K562 (cell line): Measurements from ENCODE around the gene KIF25. TPM values are rescaled to one million over a fixed set of nuclear protein-coding genes. Genes with fewer than 3 reads are reported as not detected.

Experiments used
- ATAC-seq: fragments of 200-7000 bp; cut with Tn5 transposase; 3 replicates; pipeline ENCODE4 v1.9.1; 2020; ENCODE audit warnings: moderate library complexity
- BruUV-seq: library from RNA; stranded (reverse); fragments of 400-500 nt; replicated peaks from 2 replicates; lab custom pipeline; 2021; lab: Mats Ljungman, UMichigan
- CTCF ChIA-PET: fragments of 300-600 bp; formaldehyde crosslinking; extraction: SDS; loops from one replicate; lab custom pipeline; 2021; ENCODE audit warnings: low intra/inter-chr PET ratio; lab: Yijun Ruan, JAX
- POLR2A ChIA-PET: fragments of 300-600, 350-650 bp; sonication (Branson Sonifier 250); formaldehyde crosslinking; extraction: SDS; loops from one replicate; lab custom pipeline; 2021; ENCODE audit warnings: antibody characterized with exemption, inconsistent platforms; lab: Yijun Ruan, JAX
- DNase-seq, 4 experiments: peaks; one replicate each; pipeline versions ENCODE4 v3.0.0 to v3.0.0-alpha.2; 2011 to 2018; ENCODE audit warnings: low spot score in 3 of 4, mixed read lengths in 3 of 4; ENCODE audit errors: extremely low read depth in 1 of 4
- FAIRE-seq: peaks from 2 replicates; lab custom pipeline; 2011; peaks lifted over from hg19 to GRCh38; lab: Jason Lieb, UNC
- H2AFZ ChIP-seq: 2 replicates; pipeline ENCODE4 v1.6.0; 2011; ENCODE audit warnings: low read depth, low read length, control low read depth, inconsistent platforms
- H3K27ac ChIP-seq: fragments of 200-600 bp; 3 replicates; pipeline ENCODE4 v1.8.0; 2011; ENCODE audit warnings: low read depth, mild to moderate bottlenecking, control low read depth, inconsistent platforms, low read length, moderate library complexity, mixed read lengths; ENCODE audit errors: extremely low read depth
- H3K27me3 ChIP-seq, 2 experiments: fragments of 300-600 bp in 1 of 2; 2 replicates in 1 of 2; 3 replicates in 1 of 2; pipeline versions ENCODE4 v1.6.0 to v1.8.0; 2011; ENCODE audit warnings: inconsistent platforms in 2 of 2, low read length in 2 of 2, mild to moderate bottlenecking in 1 of 2, mixed read lengths in 1 of 2, moderate library complexity in 1 of 2; ENCODE audit not compliant: control insufficient read depth in 2 of 2, insufficient read depth in 2 of 2
- H3K36me3 ChIP-seq: fragments of 300-600 bp; 3 replicates; pipeline ENCODE4 v1.8.0; 2011; ENCODE audit warnings: mild to moderate bottlenecking, low read length, inconsistent platforms; ENCODE audit not compliant: control insufficient read depth, insufficient read depth
- H3K4me1 ChIP-seq, 2 experiments: fragments of 200-600 bp in 1 of 2; replicated peaks in 1 of 2; 2 replicates in 1 of 2; 3 replicates in 1 of 2; pipeline versions ENCODE4 v1.5.1 to v1.8.0; 2011; ENCODE audit warnings: inconsistent platforms in 2 of 2, low read length in 2 of 2, mild to moderate bottlenecking in 1 of 2, mixed read lengths in 1 of 2, moderate library complexity in 1 of 2; ENCODE audit not compliant: control insufficient read depth in 2 of 2, insufficient read depth in 2 of 2
- H3K4me2 ChIP-seq: 2 replicates; pipeline ENCODE4 v1.6.1; 2011; ENCODE audit warnings: low read length, control low read depth, inconsistent platforms, mixed read lengths; ENCODE audit not compliant: insufficient read depth
- H3K4me3 ChIP-seq: fragments of 200-600 bp; sonication (generic), shearing (Covaris generic); 2 replicates; pipeline ENCODE4 v1.5.1; 2016; ENCODE audit warnings: control low read depth, inconsistent platforms
- H3K79me2 ChIP-seq: fragments of 200-600 bp; 3 replicates; pipeline ENCODE4 v1.8.0; 2011; ENCODE audit warnings: low read length, inconsistent platforms; ENCODE audit not compliant: control insufficient read depth, insufficient read depth
- H3K9ac ChIP-seq, 2 experiments: 2 replicates each; pipeline versions ENCODE4 v1.6.0 to v1.6.1; 2011; ENCODE audit warnings: low read depth in 2 of 2, low read length in 2 of 2, control low read depth in 1 of 2, inconsistent platforms in 1 of 2, mild to moderate bottlenecking in 1 of 2, mixed read lengths in 1 of 2; ENCODE audit not compliant: insufficient read depth in 1 of 2
- H3K9me1 ChIP-seq: one replicate; pipeline ENCODE4 v1.6.0; 2011; ENCODE audit warnings: inconsistent platforms, mild to moderate bottlenecking, low read length, moderate library complexity; ENCODE audit not compliant: control insufficient read depth, insufficient read depth
- H3K9me3 ChIP-seq: replicated peaks from 2 replicates; pipeline ENCODE4 v1.5.1; 2011; ENCODE audit warnings: low read depth, low read length, inconsistent platforms; ENCODE audit not compliant: control insufficient read depth, insufficient read depth
- H4K20me1 ChIP-seq: replicated peaks from 2 replicates; pipeline ENCODE4 v1.6.1; 2011; ENCODE audit warnings: low read length, inconsistent platforms, mixed read lengths; ENCODE audit not compliant: control insufficient read depth, insufficient read depth
- AFF4 ChIP-seq: sonication (generic); formaldehyde crosslinking; IDR thresholded peaks from 2 replicates; pipeline ENCODE4 v1.8.0; 2023; ENCODE audit warnings: mild to moderate bottlenecking, missing genetic modification reagents
- E4F1 ChIP-seq: fragments of 250-450 bp; sonication (Bioruptor Pico); IDR thresholded peaks from 2 replicates; pipeline ENCODE4 v1.5.0; 2021; ENCODE audit warnings: mild to moderate bottlenecking, borderline replicate concordance
- FOXM1 ChIP-seq, 2 experiments: fragments of 450-650 bp in 1 of 2; sonication (generic) in 1 of 2; formaldehyde crosslinking in 1 of 2; IDR thresholded peaks; 2 replicates each; pipeline versions ENCODE4 v1.6.1 to v1.9.0; 2017 to 2022; ENCODE audit warnings: low read depth in 2 of 2, mild to moderate bottlenecking in 2 of 2, missing genetic modification reagents in 1 of 2, moderate library complexity in 1 of 2
- GATAD2A ChIP-seq: fragments of 450-650 bp; IDR thresholded peaks from 2 replicates; pipeline ENCODE4 v1.6.1; 2017
- KDM1A ChIP-seq, 2 experiments: fragments of 450-650 bp; IDR thresholded peaks; 2 replicates each; pipeline ENCODE4 v1.6.1; 2016; ENCODE audit warnings: mild to moderate bottlenecking in 2 of 2
- NR0B1 ChIP-seq: fragments of 450-650 bp; IDR thresholded peaks from one replicate; pipeline ENCODE4 v1.6.1; 2018; ENCODE audit warnings: mild to moderate bottlenecking, moderate library complexity; ENCODE audit not compliant: partially characterized antibody
- RFX5 ChIP-seq: IDR thresholded peaks from 2 replicates; pipeline ENCODE4 v1.6.1; 2011; ENCODE audit warnings: low read depth, mild to moderate bottlenecking, improper control_type of control experiment, low read length
- RNF2 ChIP-seq: sonication (generic); IDR thresholded peaks from 2 replicates; pipeline ENCODE4 v1.6.1; 2016
- SRSF7 ChIP-seq: fragments of 200-400 bp; formaldehyde crosslinking; optimal IDR thresholded peaks from 2 replicates; pipeline ENCODE3; 2017; ENCODE audit warnings: mild to moderate bottlenecking, low read depth, low read length
- TRIM24 ChIP-seq, 2 experiments: fragments of 450-650 bp; IDR thresholded peaks; 2 replicates each; pipeline ENCODE4 v1.6.1; 2016
- ZEB2 ChIP-seq: fragments of 450-650 bp; IDR thresholded peaks from 2 replicates; pipeline ENCODE4 v1.6.1; 2016
- ZFP91 ChIP-seq: sonication (generic); formaldehyde crosslinking; IDR thresholded peaks from 2 replicates; pipeline ENCODE4 v1.8.0; 2022; ENCODE audit warnings: mild to moderate bottlenecking, missing genetic modification reagents
- ZNF324 ChIP-seq: fragments of 250-450 bp; sonication (Bioruptor Pico); IDR thresholded peaks from 2 replicates; pipeline ENCODE4 v1.4.0; 2020; ENCODE audit warnings: mild to moderate bottlenecking
- ZNF384 ChIP-seq: IDR thresholded peaks from 2 replicates; pipeline ENCODE4 v1.6.1; 2012; ENCODE audit warnings: low read depth, low read length, improper control_type of control experiment
- ZNF507 ChIP-seq: conservative IDR thresholded peaks from 2 replicates; pipeline ENCODE4 v1.6.1; 2017; ENCODE audit warnings: missing genetic modification characterization, missing compliant biosample characterization
- ZSCAN29 ChIP-seq: fragments of 450-650 bp; IDR thresholded peaks from 2 replicates; pipeline ENCODE4 v1.6.1; 2017
- WGBS: fragments of 100-300 bp; shearing (Covaris generic); methylation state at CpG from one replicate; pipeline ENCODE4 v1.1.6; 2016; ENCODE audit warnings: low coverage, mixed read lengths; ENCODE audit not compliant: insufficient coverage; ENCODE audit errors: missing lambda C conversion rate; 5-methylcytosine and 5-hydroxymethylcytosine counted together
- in situ Hi-C: fragments of 300-500 bp; cut with MboI; formaldehyde crosslinking; loops from 4 replicates; pipeline ENCODE4 v1.15.0; 2018; ENCODE audit warnings: inconsistent platforms, mixed read lengths
- intact Hi-C: fragments of 100-400 bp; cut with micrococcal nuclease; formaldehyde crosslinking; loops from 2 replicates; pipeline ENCODE4 v1.14.2; 2022
- polyA plus RNA-seq, 8 experiments: library from polyadenylated mRNA; depleted of rRNA in 4 of 8; stranded (reverse) in 5 of 8; unstranded in 3 of 8; fragments of >200 nt; fragmentation: Nextera tagmentation in 2 of 8; fragmentation: Illumina TruSeq in 1 of 8; extraction: Ambion mirVana in 2 of 8; extraction: Trizol in 1 of 8; gene quantifications; 2 replicates each; pipeline versions ENCODE4 v1.2.1 to v1.2.3, GENCODE V29; 2011 to 2014; ENCODE audit warnings: inconsistent platforms in 1 of 8, missing spikeins in 1 of 8
- total RNA-seq, 7 experiments: library from RNA; depleted of rRNA in 6 of 7; stranded (reverse); fragments of >200 nt in 6 of 7; fragmentation: Illumina TruSeq in 2 of 7; extraction: Trizol in 2 of 7; gene quantifications; 2 replicates each; pipeline versions ENCODE4 v1.2.1 to v1.2.3, GENCODE V29; 2011 to 2021; ENCODE audit warnings: low replicate concordance in 1 of 7

The KIF25 gene
- total and polyA plus RNA-seq, 9 of the 15 experiments (the other 6 are each of a cell fraction or from before 2014, with no cell fraction given): 0.04 to 0.49 (median 0.23) TPM; not detected in 5

- FAIRE-seq (no peak), DNase-seq (no peak), ATAC-seq (no peak)
- H3K4me1 ChIP-seq: peaks cover 0 to 19% of the 10 kb centered on the region in 2 experiments; a peak in 2 of 5 replicates
- H4K20me1 ChIP-seq: peaks cover 32% of the 10 kb centered on the region
- H3K9ac ChIP-seq: no peak overlapping the region
- no TSS peak for BruUV-seq
- no peak overlapping the region for H2AFZ ChIP-seq
- H3K36me3 ChIP-seq: no peaks in the 10 kb centered on the region
- H3K9me1 ChIP-seq: no peaks in the 10 kb centered on the region
- 9% methylated on average over 8 of the region's 8 CpGs for WGBS
- CTCF ChIA-PET: no interaction called here
- POLR2A ChIA-PET: interaction anchor here (0.6 kb wide), 1 partner anchor 60 kb away, joined by 3 read pairs; no protein-coding TSS in a partner anchor
- in situ Hi-C loops (no loop called here), intact Hi-C loops (no loop called here)
- peaks cover 74 to 95% of the 10 kb centered on the region in 2 experiments for H3K27me3 ChIP-seq
- H3K9me3 ChIP-seq: no peaks in the 10 kb centered on the region
- H3K4me2 ChIP-seq: no peak overlapping the region
- no peaks in the 10 kb centered on the region for H3K79me2 ChIP-seq
- H3K4me3 ChIP-seq: no peak overlapping the region
- H3K27ac ChIP-seq: no peak overlapping the region
- no peak for TF ChIP-seq TRIM24 (IDR thresholded peaks at IDR 0.05)
- TF ChIP-seq ZNF384: no peak
- no peak for TF ChIP-seq RFX5
- TF ChIP-seq ZFP91: no peak
- TF ChIP-seq SRSF7: no peak
- no peak for TF ChIP-seq KDM1A (IDR thresholded peaks at IDR 0.05)
- TF ChIP-seq RNF2: no peak
- no peak for TF ChIP-seq GATAD2A
- TF ChIP-seq AFF4 (CRISPR knock-in tag): no peak
- TF ChIP-seq FOXM1 (IDR thresholded peaks at IDR 0.05; ENCODE audit: low read depth): no peak
- TF ChIP-seq FOXM1 (CRISPR knock-in tag; IDR thresholded peaks at IDR 0.05; ENCODE audit: low read depth): no peak
- TF ChIP-seq ZSCAN29: no peak
- no peak for TF ChIP-seq NR0B1
- no peak for TF ChIP-seq E4F1 (CRISPR knock-in tag)
- no peak for TF ChIP-seq ZEB2
- TF ChIP-seq ZNF324 (CRISPR knock-in tag): no peak
- no peak for TF ChIP-seq ZNF507 (tag)
Measured at GRCh38 chr6:168092541-168092940, 95.1 kb downstream of the KIF25 start.
